A549 (cell line): ENCODE data around the gene CDK7. TPM values are rescaled to one million over a fixed set of nuclear protein-coding genes. Genes with fewer than 3 reads are reported as not detected.
"Not testable (repeated sequence)": the region's sequence is repeated elsewhere in the genome, so short reads cannot be mapped to it uniquely, and the experiment has no call there.

ENCODE experiments used
- ATAC-seq, 2 experiments: fragments of 200-7000 bp in 1 of 2; fragments of >200 bp in 1 of 2; cut with Nextera tagmentation in 1 of 2; cut with Tn5 transposase in 1 of 2; 3 replicates each; pipeline versions ENCODE4 v1.8.0 to v1.9.1; 2018 to 2020; ENCODE audit warnings: mild to moderate bottlenecking in 1 of 2, moderate library complexity in 1 of 2
- CTCF ChIA-PET: fragments of 300-600 bp; sonication (Branson Sonifier 250); formaldehyde crosslinking; extraction: SDS; loops from one replicate; lab custom pipeline; 2021; ENCODE audit warnings: antibody characterized with exemption, inconsistent platforms; lab: Yijun Ruan, JAX
- POLR2A ChIA-PET: fragments of 350-600 bp; formaldehyde crosslinking; extraction: SDS; loops from one replicate; lab custom pipeline; 2021; ENCODE audit warnings: antibody characterized with exemption, inconsistent platforms; lab: Yijun Ruan, JAX
- DNase-seq, 2 experiments: peaks; one replicate each; pipeline versions ENCODE4 v3.0.0 to v3.0.0-alpha.2; 2011 to 2016; ENCODE audit warnings: low read depth in 1 of 2, low spot score in 1 of 2
- FAIRE-seq: peaks from 2 replicates; lab custom pipeline; 2011; peaks lifted over from hg19 to GRCh38; lab: Jason Lieb, UNC
- H3K27ac ChIP-seq, 2 experiments: fragments of >200 bp; sonication (Bioruptor Twin); formaldehyde crosslinking; 3 replicates each; pipeline ENCODE4 v1.5.1; 2016 to 2017
- H3K4me1 ChIP-seq: fragments of >200 bp; sonication (Bioruptor Twin); formaldehyde crosslinking; 3 replicates; pipeline ENCODE4 v1.6.1; 2016
- H3K4me2 ChIP-seq: fragments of >200 bp; sonication (Bioruptor Twin); formaldehyde crosslinking; 3 replicates; pipeline ENCODE4 v1.6.1; 2016
- H3K4me3 ChIP-seq: fragments of >200 bp; sonication (Bioruptor Twin); formaldehyde crosslinking; 3 replicates; pipeline ENCODE4 v1.5.1; 2016
- H3K9me3 ChIP-seq: fragments of >200 bp; sonication (Bioruptor Twin); formaldehyde crosslinking; 3 replicates; pipeline ENCODE4 v1.6.1; 2016
- CBX2 ChIP-seq: fragments of 200-600 bp; sonication (generic); IDR thresholded peaks from 2 replicates; pipeline ENCODE4 v1.6.1; 2016; ENCODE audit warnings: low read depth, mild to moderate bottlenecking, borderline replicate concordance
- EHF ChIP-seq: fragments of 250-450 bp; sonication (Bioruptor Pico); IDR thresholded peaks from 2 replicates; pipeline ENCODE4 v1.5.0; 2020; ENCODE audit warnings: mild to moderate bottlenecking
- FOSL2 ChIP-seq, 2 experiments: fragments of 450-650 bp in 1 of 2; fragments of >200 bp in 1 of 2; sonication (Bioruptor Twin) in 1 of 2; formaldehyde crosslinking; IDR thresholded peaks; 2 replicates each; pipeline versions ENCODE4 v1.5.0 to v1.6.1; 2016 to 2020; ENCODE audit warnings: mild to moderate bottlenecking in 1 of 2, moderate library complexity in 1 of 2
- HDAC2 ChIP-seq: fragments of 200-600 bp; sonication (generic); IDR thresholded peaks from 2 replicates; pipeline ENCODE4 v1.6.1; 2016
- HOXA7 ChIP-seq: fragments of 250-450 bp; sonication (Bioruptor Pico); IDR thresholded peaks from 2 replicates; pipeline ENCODE4 v1.5.0; 2020; ENCODE audit warnings: mild to moderate bottlenecking, moderate library complexity
- HOXB5 ChIP-seq: fragments of 250-450 bp; sonication (Bioruptor Pico); IDR thresholded peaks from 2 replicates; pipeline ENCODE4 v1.5.0; 2020; ENCODE audit warnings: mild to moderate bottlenecking, moderate library complexity
- KDM5A ChIP-seq: fragments of 200-600 bp; sonication (generic); IDR thresholded peaks from 2 replicates; pipeline ENCODE4 v1.6.1; 2016; ENCODE audit warnings: antibody characterized with exemption, mild to moderate bottlenecking
- NPAS2 ChIP-seq: fragments of 250-450 bp; sonication (Bioruptor Pico); IDR thresholded peaks from 2 replicates; pipeline ENCODE4 v1.8.0; 2022; ENCODE audit warnings: mild to moderate bottlenecking, moderate library complexity, borderline replicate concordance
- RCOR1 ChIP-seq: fragments of 150-350 bp; IDR thresholded peaks from 2 replicates; pipeline ENCODE4 v1.6.1; 2014; ENCODE audit warnings: antibody characterized with exemption, low read length, low read depth
- RNF2 ChIP-seq: fragments of 200-600 bp; sonication (generic); IDR thresholded peaks from 2 replicates; pipeline ENCODE4 v1.6.1; 2016; ENCODE audit warnings: low read depth, mild to moderate bottlenecking, antibody characterized with exemption, moderate library complexity, borderline replicate concordance
- SMC3 ChIP-seq: fragments of >200 bp; sonication (Bioruptor Twin); formaldehyde crosslinking; IDR thresholded peaks from 3 replicates; pipeline ENCODE4 v1.6.1; 2018; ENCODE audit warnings: inconsistent platforms
- TFCP2L1 ChIP-seq: fragments of 250-450 bp; sonication (Bioruptor Pico); IDR thresholded peaks from 2 replicates; pipeline ENCODE4 v1.5.0; 2021; ENCODE audit warnings: mild to moderate bottlenecking
- TP53 ChIP-seq: fragments of 250-450 bp; sonication (Bioruptor Pico); IDR thresholded peaks from 2 replicates; pipeline ENCODE4 v1.5.0; 2021; ENCODE audit warnings: mild to moderate bottlenecking, moderate library complexity
- WGBS: methylation state at CpG from one replicate; pipeline ENCODE4 v1.1.6; 2017; ENCODE audit errors: missing lambda C conversion rate; 5-methylcytosine and 5-hydroxymethylcytosine counted together
- polyA plus RNA-seq, 4 experiments: library from polyadenylated mRNA; depleted of rRNA in 3 of 4; stranded (reverse); fragments of >200 nt; fragmentation: RNase III in 1 of 4; extraction: RNeasy Plus Mini Kit Qiagen cat#74134 plus additional on column Dnase treatment in 1 of 4; gene quantifications; 2 replicates in 3 of 4; 3 replicates in 1 of 4; pipeline ENCODE4 v1.2.3, GENCODE V29; 2011 to 2017
- TF ChIP-seq, protein P1 (sequence below): fragments of >200 bp; sonication (Bioruptor Twin); formaldehyde crosslinking; IDR thresholded peaks from 3 replicates; pipeline ENCODE4 v1.6.1; 2016
- TF ChIP-seq, protein P2 (sequence below): fragments of 450-650 bp; IDR thresholded peaks from 2 replicates; pipeline ENCODE4 v1.6.1; 2014; ENCODE audit warnings: antibody characterized with exemption
- TF ChIP-seq, protein P3 (sequence below): fragments of 250-450 bp; sonication (Bioruptor Pico); IDR thresholded peaks from 2 replicates; pipeline ENCODE4 v1.5.0; 2020; ENCODE audit warnings: low read depth, mild to moderate bottlenecking, moderate library complexity
- TF ChIP-seq, protein P4 (sequence below): fragments of 250-450 bp; sonication (Bioruptor Pico); IDR thresholded peaks from 2 replicates; pipeline ENCODE4 v1.5.0; 2021; ENCODE audit warnings: mild to moderate bottlenecking, moderate library complexity, borderline replicate concordance

Gene CDK7
- polyA plus RNA-seq, 2 of the 4 experiments (the other 2 are of a cell fraction) = 63.6 to 118 TPM

DNA sequence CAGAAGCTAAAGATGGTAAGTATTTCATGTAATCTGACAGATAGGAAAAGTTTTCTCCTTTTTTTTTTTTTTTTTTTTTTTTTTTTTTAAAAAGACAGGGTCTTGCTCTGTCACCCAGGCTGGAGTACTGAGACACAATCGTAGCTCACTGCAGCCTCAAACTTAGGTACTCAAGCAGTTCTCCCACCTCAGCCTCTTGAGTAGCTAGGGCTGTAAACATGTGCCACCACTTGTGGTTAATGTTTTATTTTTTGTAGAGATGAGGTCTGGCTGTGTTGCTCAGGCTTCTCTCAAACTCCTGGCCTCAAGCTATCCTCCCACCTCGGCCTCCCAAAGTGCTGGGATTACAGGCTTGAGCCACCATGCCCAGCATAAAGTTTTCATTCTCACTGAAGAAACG, 17.8 kb downstream of the CDK7 start:
- H3K27ac ChIP-seq = 0 out of 6 replicates have a peak overlapping the region, but pooled peaks of 1 of the 2 experiments have one; percentile 14
- peaks cover 16% of the 10 kb centered on the region; the same call in 2 of the 3 replicates for H3K4me1 ChIP-seq
- ChIA-PET POLR2A (interaction anchor here (0.6 to 1.7 kb wide), 2 partner anchors 18 to 31 kb away, joined by 5 to 6 read pairs; partner anchors contain the start of gene CDK7), CTCF (interaction anchor here (1.1 to 1.4 kb wide), 3 partner anchors 34 to 159 kb away, joined by 3 to 6 read pairs (median 5); partner anchors contain the start of gene SLC30A5)
- H3K9me3 ChIP-seq = no peaks in the 10 kb centered on the region
- H3K4me3 ChIP-seq = no peak overlapping the region
- DNase-seq (no peak), FAIRE-seq (no peak), ATAC-seq (no peak)
- H3K4me2 ChIP-seq = no peak overlapping the region
- TF ChIP-seq, protein P1, sequence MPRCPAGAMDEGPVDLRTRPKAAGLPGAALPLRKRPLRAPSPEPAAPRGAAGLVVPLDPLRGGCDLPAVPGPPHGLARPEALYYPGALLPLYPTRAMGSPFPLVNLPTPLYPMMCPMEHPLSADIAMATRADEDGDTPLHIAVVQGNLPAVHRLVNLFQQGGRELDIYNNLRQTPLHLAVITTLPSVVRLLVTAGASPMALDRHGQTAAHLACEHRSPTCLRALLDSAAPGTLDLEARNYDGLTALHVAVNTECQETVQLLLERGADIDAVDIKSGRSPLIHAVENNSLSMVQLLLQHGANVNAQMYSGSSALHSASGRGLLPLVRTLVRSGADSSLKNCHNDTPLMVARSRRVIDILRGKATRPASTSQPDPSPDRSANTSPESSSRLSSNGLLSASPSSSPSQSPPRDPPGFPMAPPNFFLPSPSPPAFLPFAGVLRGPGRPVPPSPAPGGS = no peak
- TF ChIP-seq FOSL2 (IDR thresholded peaks at IDR 0.05) (no peak), FOSL2 (CRISPR knock-in tag; IDR thresholded peaks at IDR 0.05) (no peak), RNF2 (no peak), TP53 (CRISPR knock-in tag) (no peak), CBX2 (no peak), RCOR1 (no peak), HDAC2 (no peak), HOXB5 (CRISPR knock-in tag) (no peak), KDM5A (no peak), NPAS2 (CRISPR knock-in tag) (no peak), TFCP2L1 (CRISPR knock-in tag) (no peak), HOXA7 (CRISPR knock-in tag) (no peak)
- TF ChIP-seq, protein P2, sequence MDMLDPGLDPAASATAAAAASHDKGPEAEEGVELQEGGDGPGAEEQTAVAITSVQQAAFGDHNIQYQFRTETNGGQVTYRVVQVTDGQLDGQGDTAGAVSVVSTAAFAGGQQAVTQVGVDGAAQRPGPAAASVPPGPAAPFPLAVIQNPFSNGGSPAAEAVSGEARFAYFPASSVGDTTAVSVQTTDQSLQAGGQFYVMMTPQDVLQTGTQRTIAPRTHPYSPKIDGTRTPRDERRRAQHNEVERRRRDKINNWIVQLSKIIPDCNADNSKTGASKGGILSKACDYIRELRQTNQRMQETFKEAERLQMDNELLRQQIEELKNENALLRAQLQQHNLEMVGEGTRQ = no peak
- TF ChIP-seq, protein P3, sequence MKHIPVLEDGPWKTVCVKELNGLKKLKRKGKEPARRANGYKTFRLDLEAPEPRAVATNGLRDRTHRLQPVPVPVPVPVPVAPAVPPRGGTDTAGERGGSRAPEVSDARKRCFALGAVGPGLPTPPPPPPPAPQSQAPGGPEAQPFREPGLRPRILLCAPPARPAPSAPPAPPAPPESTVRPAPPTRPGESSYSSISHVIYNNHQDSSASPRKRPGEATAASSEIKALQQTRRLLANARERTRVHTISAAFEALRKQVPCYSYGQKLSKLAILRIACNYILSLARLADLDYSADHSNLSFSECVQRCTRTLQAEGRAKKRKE (CRISPR knock-in tag) = no peak
- TF ChIP-seq, protein P4, sequence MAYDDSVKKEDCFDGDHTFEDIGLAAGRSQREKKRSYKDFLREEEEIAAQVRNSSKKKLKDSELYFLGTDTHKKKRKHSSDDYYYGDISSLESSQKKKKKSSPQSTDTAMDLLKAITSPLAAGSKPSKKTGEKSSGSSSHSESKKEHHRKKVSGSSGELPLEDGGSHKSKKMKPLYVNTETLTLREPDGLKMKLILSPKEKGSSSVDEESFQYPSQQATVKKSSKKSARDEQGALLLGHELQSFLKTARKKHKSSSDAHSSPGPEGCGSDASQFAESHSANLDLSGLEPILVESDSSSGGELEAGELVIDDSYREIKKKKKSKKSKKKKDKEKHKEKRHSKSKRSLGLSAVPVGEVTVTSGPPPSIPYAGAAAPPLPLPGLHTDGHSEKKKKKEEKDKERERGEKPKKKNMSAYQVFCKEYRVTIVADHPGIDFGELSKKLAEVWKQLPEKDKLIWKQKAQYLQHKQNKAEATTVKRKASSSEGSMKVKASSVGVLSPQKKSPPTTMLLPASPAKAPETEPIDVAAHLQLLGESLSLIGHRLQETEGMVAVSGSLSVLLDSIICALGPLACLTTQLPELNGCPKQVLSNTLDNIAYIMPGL (CRISPR knock-in tag) = no peak
- 73% methylated on average over 3 of the region's 3 CpGs for WGBS

DNA sequence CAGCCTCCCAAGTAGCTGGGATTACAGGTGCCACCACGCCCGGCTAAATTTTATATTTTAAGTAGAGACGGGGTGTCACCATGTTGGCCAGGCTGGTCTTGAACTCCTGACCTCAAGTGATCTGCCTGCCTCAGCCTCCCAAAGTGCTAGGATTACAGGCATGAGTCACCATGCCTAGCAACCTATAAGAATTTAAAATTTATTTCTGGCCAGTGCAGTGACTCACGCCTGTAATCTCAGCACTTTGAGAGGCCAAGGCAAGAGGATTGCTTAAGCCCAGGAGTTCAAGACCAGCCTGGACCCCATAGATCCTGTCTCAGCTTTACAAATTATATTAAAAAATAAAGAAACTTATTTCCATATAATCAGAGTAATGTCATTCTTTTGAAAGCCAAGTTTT, 21.3 kb downstream of the CDK7 start:
- CTCF ChIA-PET = interaction anchor here (2.6 kb wide), 1 partner anchor 10 kb away, joined by 13 read pairs; no protein-coding TSS in a partner anchor
- DNase-seq; FAIRE-seq; POLR2A ChIA-PET; H3K4me1 ChIP-seq; H3K27ac ChIP-seq; H3K9me3 ChIP-seq; ATAC-seq; H3K4me2 ChIP-seq; H3K4me3 ChIP-seq; TF ChIP-seq FOSL2 (IDR thresholded peaks at IDR 0.05): not testable (repeated sequence)
- peak; percentile 61 for TF ChIP-seq FOSL2 (CRISPR knock-in tag; IDR thresholded peaks at IDR 0.05)
- WGBS = 93% methylated on average over 4 of the region's 4 CpGs

DNA sequence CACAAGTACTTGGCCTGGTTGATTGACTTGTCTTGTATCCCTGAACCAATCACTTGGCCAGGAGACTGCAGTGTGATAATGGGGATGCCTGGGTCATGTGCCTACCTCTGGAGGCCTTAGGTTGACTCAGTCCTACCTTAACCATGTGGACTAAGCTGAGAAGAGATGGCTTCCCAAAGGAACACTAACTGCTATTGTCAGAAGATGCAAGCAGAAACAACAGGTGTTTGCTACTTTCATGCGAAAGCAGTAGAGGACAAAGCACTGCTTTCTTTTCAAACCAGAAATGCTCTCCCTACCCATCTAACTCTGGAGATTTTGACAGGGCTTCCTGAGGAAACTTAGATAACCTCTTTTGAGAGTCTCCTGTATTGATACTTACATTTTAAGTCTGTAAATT, 22.9 kb downstream of the CDK7 start:
- Histone ChIP-seq H3K4me1 (peaks cover under 1% of the 10 kb centered on the region; the same call in 1 of the 3 replicates), H3K9me3 (no peaks in the 10 kb centered on the region), H3K4me3 (no peak overlapping the region), H3K27ac (no peak overlapping the region), H3K4me2 (no peak overlapping the region)
- WGBS = 100% methylated on average over 1 of the region's 1 CpG
- no peak for FAIRE-seq
- no peak for DNase-seq
- no peak for ATAC-seq
- TF ChIP-seq SMC3 = no peak
- TF ChIP-seq EHF (CRISPR knock-in tag) = no peak
- CTCF ChIA-PET = no interaction called here
- POLR2A ChIA-PET = no interaction called here
